Measurements from ENCODE around the gene CNFN.

GRCh38 chr19:42396381-42397262 lies 6.5 kb upstream of the CNFN start:
- TF ChIP-seq POLR2AphosphoS5 (IDR thresholded peaks at IDR 0.05) (peak; percentile 78 to 88 (median 86)), CTCF (IDR thresholded peaks at IDR 0.05) (no peak), POLR2A (IDR thresholded peaks at IDR 0.05) (peak; percentile 62 to 68)
